Measurements from ENCODE around the gene KRT3.

DNA sequence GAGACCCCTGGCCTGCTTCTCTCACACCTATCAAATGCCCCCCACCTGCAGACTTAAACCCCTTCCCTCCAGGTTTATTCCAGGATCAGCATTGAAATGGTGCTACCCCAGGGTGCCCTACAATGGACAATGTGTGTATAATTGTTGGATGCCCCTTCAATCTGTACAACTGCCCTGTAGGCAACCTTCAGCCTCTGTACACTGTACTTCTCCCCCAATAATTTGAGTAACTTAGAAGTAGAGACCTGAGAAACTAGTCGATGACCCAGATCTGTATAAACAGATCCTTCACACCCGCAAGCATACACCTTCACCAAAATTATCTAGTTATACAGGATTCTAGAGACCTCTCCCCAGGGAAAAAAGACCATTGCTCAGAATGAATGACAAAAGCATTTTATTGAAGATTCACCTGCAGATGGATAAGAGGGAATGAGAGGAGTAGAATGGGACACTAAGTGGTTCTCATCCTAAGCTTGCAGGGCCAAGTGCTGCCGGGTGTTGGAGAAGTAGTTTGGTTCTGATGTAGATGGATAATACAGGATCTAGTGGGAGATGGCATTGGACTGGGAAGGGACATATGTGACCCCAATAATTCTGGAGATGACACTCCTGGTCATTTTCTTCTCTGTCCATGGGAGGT lies 10.4 kb upstream of the KRT3 start:
- no peak for TF ChIP-seq CTCF (IDR thresholded peaks at IDR 0.05)
- no peak for TF ChIP-seq NR3C1 (CRISPR knock-in tag; conservative IDR thresholded peaks at IDR 0.05; ENCODE audit: low read depth)
- no peak for TF ChIP-seq GRHL2 (CRISPR knock-in tag; IDR thresholded peaks at IDR 0.05; ENCODE audit: insufficient replicate concordance, severe bottlenecking)
- no peak for TF ChIP-seq IRF2 (CRISPR knock-in tag; IDR thresholded peaks at IDR 0.05; ENCODE audit: borderline replicate concordance, low read depth)
- no peak for TF ChIP-seq E2F4 (CRISPR knock-in tag; IDR thresholded peaks at IDR 0.05; ENCODE audit: borderline replicate concordance, low read depth)
- TF ChIP-seq, protein P1, sequence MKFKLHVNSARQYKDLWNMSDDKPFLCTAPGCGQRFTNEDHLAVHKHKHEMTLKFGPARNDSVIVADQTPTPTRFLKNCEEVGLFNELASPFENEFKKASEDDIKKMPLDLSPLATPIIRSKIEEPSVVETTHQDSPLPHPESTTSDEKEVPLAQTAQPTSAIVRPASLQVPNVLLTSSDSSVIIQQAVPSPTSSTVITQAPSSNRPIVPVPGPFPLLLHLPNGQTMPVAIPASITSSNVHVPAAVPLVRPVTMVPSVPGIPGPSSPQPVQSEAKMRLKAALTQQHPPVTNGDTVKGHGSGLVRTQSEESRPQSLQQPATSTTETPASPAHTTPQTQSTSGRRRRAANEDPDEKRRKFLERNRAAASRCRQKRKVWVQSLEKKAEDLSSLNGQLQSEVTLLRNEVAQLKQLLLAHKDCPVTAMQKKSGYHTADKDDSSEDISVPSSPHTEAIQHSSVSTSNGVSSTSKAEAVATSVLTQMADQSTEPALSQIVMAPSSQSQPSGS (CRISPR knock-in tag; IDR thresholded peaks at IDR 0.05; ENCODE audit: borderline replicate concordance, low read depth): no peak
- no peak for TF ChIP-seq ZNF263 (CRISPR knock-in tag; IDR thresholded peaks at IDR 0.05; ENCODE audit: low read depth)
- no peak for TF ChIP-seq JUN (CRISPR knock-in tag; IDR thresholded peaks at IDR 0.05)
- no peak for TF ChIP-seq MYBL2 (CRISPR knock-in tag; IDR thresholded peaks at IDR 0.05)
- TF ChIP-seq IRF1 (CRISPR knock-in tag; IDR thresholded peaks at IDR 0.05): no peak
- TF ChIP-seq, protein P2, sequence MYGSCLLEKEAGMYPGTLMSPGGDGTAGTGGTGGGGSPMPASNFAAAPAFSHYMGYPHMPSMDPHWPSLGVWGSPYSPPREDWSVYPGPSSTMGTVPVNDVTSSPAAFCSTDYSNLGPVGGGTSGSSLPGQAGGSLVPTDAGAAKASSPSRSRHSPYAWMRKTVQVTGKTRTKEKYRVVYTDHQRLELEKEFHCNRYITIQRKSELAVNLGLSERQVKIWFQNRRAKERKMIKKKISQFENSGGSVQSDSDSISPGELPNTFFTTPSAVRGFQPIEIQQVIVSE (CRISPR knock-in tag; IDR thresholded peaks at IDR 0.05; ENCODE audit: borderline replicate concordance): no peak
- TF ChIP-seq ZMAT4 (CRISPR knock-in tag; IDR thresholded peaks at IDR 0.05): no peak

Data from WTC11 (cell line).